HG03097 (cell line): ENCODE results near the gene TBX21.
"Not testable (repeated sequence)": the region's sequence is repeated elsewhere in the genome, so short reads cannot be mapped to it uniquely, and the experiment has no call there.

Experiments
- ATAC-seq: cut with Tn5 transposase; IDR thresholded peaks from one replicate; pipeline ENCODE4 v1.9.1; 2021; ENCODE audit not compliant: unreplicated experiment, low FRiP score

Gene TBX21

DNA sequence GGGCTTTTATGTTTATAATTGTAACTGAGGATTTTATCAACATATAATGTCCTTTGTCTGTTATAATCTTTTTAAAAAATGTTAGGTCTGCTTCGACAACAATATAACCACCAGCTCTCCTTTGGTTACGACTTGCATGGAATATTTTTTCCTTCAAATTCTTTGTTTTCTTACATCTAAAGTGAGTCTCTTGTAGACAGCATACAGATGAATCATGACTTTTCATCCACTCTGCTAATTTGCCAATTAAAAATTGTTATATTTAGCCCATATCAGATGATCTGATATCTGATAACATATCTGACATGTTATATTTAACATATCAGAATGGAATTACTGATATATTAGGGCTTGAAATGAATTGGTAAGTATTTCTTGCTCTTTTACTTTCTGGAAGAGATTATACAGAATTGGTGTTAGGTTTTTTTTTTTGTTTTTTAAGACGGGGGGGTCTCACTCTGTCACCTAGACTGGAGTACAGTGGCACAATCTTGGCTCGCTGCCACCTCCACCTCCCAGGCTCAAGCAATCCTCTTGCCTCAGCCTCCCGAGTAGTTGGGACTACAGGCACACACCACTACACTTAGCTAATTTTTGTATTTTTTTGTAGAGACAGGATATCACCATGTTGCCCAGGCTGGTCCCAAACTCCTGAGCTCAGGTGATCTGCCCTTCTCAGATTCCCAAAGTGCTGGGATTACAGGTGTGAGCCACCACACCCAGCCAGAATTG lies 27.5 kb downstream of the TBX21 start:
- ATAC-seq, result no peak

DNA sequence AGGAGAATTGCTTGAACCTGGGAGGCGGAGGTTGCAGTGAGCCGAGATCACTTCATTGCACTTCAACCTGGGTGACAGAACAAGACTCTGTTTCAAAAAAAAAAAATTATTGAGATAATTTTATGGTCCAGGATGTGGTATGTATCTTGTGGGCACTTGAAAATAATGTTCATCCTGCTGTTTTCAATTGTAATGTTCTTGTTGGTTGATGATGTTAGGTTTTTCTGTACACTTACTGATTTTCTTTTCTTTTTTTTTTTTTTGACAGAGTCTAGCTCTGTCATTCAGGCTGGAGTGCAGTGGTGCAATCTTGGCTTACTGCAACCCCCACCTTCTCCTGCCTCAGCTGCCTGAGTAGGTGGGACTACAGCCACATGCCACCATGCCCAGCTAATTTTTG lies 29.7 kb downstream of the TBX21 start:
- no peak for ATAC-seq

DNA sequence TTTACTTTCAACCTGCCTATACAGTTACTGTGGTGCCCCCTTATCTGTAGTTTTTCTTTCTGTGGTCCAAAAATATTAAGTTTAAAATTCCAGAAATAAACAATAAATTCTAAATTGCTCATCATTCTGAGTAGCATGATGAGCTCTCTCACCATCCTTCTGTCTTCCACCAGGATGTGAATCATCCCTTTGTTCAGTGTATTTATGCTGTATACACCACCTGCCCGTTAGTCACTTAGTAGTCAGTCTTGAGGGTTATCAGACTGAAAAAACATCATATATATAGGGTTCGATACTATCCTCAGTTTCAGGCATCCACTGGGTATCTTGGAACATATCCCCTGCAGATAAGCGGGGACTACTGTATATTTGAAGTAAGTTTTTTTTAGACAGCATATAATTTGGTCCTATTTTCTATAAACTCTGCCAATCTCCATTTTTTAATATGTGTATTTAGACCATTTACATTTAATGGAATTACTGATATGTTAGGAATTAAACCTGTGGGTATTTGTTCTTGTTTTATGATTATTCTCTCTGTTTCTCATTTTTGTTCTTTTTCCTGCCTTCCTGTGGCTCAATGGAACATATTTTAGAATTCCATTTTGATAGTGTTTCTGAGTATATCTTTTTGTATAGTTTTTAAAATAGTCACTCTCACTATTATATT lies 31.0 kb downstream of the TBX21 start:
- ATAC-seq, result no peak

DNA sequence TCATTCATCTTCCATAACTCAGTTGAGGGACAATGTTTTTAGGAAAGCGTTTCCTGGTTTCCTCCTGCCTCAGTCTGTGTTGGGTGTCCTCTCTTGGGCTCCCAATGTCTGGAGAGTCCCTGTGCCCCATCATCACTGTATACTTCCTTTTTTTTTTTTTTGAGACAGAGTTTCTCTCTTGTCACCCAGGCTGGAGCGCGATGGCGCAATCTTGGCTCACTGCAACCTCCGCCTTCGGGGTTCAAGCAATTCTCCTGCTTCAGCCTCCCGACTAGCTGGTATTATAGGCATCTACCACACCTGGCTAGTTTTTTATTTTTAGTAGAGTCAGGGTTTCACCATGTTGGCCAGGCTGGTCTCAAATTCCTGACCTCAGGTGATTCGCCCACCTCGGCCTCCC lies 40.6 kb downstream of the TBX21 start:
- not testable (repeated sequence) for ATAC-seq

DNA sequence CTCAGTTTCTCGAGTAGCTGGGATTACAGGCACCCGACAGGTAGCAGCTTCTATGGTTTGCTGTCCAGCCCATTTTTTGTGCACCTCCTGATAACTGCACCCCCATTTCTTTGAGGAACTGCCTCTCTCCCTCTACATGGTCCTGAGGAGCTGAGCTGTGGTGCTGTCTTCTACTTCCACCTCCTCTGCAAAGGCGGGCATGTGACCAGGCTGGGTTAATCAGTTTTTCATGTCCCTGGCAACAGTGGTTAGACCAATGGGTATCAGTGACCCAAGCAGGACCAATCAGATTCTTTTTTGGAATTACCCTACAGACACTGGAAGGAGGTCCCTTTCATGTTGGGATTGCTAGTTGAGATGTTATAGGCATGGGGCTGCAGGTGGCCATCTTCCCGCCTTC lies 41.3 kb downstream of the TBX21 start:
- ATAC-seq, result no peak

DNA sequence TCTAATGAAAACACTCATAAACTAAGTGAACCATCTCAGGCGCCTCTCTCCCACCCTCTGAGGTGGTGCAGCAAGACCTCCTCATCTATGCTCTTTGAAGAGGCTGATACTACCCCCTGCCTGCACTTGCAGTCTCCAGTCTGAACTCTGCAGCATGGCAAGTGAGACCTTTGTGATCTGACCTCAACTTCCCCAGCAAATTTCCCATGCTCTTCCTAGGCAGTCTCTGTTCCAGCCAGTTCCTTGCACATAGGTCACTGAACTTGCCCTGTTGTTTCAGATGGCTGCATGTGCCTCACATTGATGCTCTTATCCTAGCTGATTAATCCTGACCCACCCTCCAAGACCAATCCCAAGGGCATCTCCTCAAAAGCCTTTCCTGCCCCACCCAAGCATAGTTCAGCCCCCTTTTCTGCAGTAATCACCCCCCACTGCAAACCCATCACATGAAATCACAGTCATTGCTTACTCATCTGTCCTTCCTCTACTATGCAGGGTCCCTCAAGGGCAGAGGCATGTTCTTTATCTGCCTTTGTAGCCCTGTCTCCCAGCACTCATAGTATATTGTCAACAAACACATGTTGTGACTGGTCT lies 42.0 kb downstream of the TBX21 start:
- no peak for ATAC-seq

DNA sequence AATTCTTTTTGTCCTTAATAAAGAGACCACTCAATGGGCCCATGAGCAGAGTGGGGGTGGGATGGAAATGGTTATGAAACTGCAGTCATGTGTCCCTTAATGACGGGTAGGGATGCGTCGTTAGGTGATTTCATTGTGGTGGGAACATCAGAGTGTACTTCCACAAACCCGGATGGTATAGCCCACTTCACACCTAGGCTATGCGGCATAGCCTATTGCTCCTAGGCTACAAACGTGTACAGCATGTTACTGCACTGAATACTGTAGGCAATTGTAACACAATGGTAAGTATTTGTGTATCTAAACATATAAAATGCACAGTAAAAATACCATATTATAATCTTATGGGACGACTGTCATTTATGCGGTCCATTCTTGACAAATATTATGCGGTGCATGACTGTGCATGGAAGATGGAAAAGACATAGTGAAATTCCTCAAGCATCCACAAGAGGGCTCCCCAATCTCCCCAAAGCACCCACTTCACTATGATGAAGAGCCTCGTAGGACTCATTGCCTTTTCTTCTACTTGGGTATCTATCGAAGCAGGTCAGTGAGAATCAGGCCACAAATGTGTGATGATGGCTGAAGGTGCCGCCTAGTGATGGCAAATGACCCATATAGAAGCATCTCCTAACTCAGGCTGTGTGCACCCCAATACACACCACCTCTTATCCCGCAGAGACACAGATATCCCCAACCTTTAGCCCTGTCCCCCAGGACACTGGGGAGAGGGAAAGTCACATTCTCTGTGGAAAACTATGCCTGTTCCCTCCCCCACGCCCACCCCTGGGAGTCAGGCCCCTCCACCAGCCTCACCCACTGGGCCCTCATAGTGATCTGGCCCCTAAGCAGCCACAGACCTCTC lies 43.5 kb downstream of the TBX21 start:
- ATAC-seq, result no peak

DNA sequence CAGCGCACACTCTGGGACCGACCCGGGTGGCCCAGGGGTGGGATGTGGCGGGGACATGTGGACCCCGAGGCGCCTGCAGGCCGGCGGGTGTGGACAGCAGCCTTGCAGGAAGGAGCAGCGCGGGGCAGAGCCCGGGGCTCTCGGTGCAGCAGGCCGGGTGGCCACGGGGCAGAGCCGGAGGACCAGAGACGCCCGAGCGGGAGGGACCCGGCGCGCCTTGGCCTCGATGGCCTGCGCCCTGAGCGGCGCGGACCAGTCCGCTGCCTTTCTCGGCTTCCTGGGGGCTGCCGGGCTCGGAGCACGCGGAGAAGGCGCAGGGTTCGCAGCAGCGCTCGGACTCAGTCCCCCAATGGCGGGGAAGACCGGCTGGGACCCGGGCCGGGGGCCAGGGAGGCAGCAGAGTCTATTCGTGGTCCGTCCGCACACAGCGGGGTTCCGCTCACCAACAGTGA lies 45.2 kb downstream of the TBX21 start:
- no peak for ATAC-seq

DNA sequence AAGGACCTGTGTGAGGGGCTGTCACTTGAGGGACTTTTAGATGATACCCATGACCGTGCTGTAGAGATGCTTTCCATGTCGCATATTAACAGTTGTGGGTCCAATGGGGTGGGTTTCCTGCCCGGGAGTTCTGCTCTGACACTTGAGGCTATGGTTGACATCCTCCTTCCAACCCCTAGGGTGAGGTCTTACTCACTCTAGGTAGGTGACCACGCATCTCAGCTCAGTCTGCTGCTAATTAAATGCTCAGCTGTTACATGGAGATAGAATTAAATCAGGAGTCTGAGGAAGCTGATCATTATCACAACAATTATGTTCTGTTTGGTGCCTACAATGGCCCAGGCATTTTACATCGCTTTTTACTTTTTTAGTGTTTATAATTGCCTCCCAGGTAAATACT lies 48.4 kb downstream of the TBX21 start:
- no peak for ATAC-seq

DNA sequence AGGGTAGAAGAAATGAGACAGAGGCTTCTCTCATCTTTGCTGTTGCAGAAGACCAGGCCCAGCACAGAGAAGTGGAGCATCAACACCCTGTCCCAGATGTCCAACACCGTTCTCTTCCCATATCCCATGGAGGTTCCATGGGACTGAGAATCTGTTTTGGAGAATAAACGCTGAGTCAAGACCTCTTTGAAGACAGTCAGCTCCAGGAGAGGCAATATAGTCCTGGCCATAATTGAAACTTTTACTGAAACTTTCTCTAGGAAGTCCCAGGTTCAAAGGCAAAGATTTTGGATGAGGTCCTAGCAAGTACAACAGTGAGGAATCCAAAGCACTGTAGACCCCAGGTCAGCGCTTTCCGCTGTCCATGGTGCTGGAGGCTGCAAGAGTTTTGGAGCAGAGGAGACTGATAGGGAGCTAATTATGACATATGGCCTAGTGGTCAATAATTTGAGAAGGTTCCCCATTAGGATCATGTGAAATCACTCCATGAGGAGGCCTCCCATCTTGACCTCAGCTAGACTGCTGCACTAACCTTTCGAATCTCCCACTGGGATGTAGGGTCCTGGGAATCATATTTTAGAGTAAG lies 52.6 kb downstream of the TBX21 start:
- ATAC-seq, result no peak

DNA sequence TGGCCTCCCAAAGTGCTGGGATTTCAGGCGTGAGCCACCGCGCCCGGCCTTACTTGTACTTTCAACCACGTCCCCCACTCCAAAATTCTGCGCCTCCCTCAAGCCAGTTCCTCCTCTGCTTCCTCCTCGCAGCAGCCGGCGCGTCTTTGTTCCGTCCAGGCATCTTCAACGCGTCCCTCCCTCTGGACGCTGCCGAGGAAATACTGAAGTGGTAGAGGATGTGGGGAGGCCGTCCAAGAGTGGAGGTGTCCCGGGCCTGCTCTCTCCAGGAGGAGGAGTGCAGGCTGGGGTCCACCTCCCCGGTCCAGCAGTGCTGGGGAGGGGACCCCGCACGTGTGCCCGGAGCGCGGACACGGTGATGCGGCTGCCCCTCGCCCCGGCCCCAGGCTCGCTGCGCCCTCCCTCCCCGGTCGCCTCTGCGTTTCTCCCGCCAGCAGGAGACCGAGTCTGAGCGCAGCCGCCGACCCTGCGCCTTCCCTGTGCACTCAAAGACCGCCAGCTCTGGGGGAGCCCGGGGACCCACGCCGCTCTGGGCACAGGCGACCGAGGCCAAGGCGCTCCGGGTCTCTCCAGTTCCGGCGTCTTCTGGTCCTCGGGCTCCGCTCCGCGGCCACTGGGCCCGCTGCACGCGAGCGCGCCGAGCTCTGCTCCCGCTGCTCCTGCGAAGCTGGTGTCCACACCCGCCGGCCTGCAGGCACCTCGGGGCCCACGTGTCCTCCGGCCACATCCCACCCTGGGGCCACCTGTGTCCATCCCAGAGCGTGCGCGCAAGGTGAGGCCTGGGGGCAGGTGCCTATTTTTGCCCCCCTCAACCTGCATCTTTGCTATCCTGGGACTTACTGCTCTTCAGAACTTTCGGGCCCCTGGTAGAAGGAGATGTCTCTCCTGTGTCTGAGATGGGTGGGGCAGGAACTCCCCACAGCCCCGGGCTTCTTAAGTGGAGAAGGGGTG lies 56.9 kb downstream of the TBX21 start:
- no peak for ATAC-seq

DNA sequence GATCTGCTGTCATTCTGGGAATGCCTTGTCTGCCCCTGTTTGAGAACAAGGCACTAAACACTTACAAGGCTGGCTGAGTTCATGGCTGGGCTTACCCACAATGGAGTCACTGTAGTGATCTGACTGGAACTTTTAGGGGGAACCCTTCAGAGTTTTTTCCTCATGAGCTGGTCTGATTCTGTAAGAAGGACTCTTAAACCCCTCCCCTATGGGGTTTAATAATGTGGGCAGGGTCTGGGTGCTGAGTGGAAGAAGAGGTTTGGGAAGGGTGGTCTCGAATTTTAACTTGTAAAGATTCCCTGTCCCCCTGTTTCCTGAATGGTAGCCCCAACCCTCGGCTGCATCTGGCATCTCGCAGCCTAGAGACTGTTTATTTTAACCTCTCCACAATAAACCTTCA lies 58.0 kb downstream of the TBX21 start:
- no peak for ATAC-seq

DNA sequence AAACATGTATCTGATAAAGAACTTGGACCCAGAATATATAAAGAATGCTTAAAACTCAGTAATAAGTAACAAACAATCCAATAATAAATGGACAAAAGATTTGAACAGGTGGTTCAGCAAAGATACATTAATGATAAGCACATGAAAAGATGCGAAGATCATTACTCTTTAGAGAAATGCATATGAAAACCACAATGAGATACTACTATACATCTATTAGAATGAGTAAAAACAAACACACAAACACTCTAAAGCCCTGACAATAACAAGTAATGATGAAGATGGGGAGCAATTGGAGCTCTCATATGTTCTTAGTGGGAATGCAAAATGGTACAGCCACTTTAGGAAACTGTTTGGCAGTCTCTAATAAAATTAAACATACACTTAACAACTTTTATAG lies 59.4 kb downstream of the TBX21 start:
- no peak for ATAC-seq

DNA sequence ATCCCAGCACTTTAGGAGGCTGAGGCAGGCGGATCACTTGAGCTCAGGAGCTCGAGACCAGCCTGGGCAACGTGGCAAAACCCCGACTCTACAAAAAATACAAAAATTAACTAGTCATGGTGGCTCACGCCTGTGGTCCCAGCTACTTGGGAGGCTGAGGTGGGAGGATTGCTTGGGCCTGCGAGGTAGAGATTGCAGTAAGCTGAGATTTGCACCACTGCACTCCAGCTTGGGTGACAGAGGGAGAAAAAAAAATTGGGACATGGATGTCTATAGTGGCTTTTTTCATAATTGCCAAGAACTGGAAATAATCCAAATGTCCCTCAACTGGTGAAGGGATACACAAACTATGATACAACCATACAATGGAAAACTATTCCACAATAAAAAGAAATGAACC lies 59.9 kb downstream of the TBX21 start:
- no peak for ATAC-seq
